K562 (cell line): Measurements from ENCODE around the gene SEZ6L. TPM values are rescaled to one million over a fixed set of nuclear protein-coding genes. Genes with fewer than 3 reads are reported as not detected.

ENCODE experiments used
- CBFA2T3 ChIP-seq: fragments of 450-650 bp; IDR thresholded peaks from 2 replicates; pipeline ENCODE4 v1.6.1; 2017
- ESRRA ChIP-seq: fragments of 450-650 bp; IDR thresholded peaks from 2 replicates; pipeline ENCODE4 v1.6.1; 2014; ENCODE audit warnings: low read depth, mild to moderate bottlenecking, moderate library complexity, borderline replicate concordance
- FOXP4 ChIP-seq: sonication (generic); formaldehyde crosslinking; IDR thresholded peaks from 2 replicates; pipeline ENCODE4 v1.8.0; 2022; ENCODE audit warnings: mild to moderate bottlenecking, missing genetic modification reagents, borderline replicate concordance
- NCOA2 ChIP-seq, 2 experiments: fragments of 450-650 bp; IDR thresholded peaks; 2 replicates each; pipeline ENCODE4 v1.6.1; 2018; ENCODE audit warnings: mild to moderate bottlenecking in 2 of 2, moderate library complexity in 1 of 2; ENCODE audit not compliant: partially characterized antibody in 2 of 2
- NR4A1 ChIP-seq, 2 experiments: fragments of 250-450 bp in 1 of 2; fragments of 450-650 bp in 1 of 2; sonication (Bioruptor Pico) in 1 of 2; IDR thresholded peaks; 2 replicates each; pipeline versions ENCODE4 v1.4.0 to v1.6.1; 2016 to 2020; ENCODE audit warnings: mild to moderate bottlenecking in 2 of 2, missing compliant biosample characterization in 1 of 2, missing genetic modification characterization in 1 of 2, moderate library complexity in 1 of 2
- PHB2 ChIP-seq: fragments of 450-650 bp; IDR thresholded peaks from 2 replicates; pipeline ENCODE4 v1.6.1; 2017; ENCODE audit warnings: low read depth
- POLR2B ChIP-seq: fragments of 450-650 bp; IDR thresholded peaks from 2 replicates; pipeline ENCODE4 v1.6.1; 2018; ENCODE audit warnings: low read depth; ENCODE audit not compliant: partially characterized antibody
- PRDM10 ChIP-seq: fragments of 450-650 bp; IDR thresholded peaks from 2 replicates; pipeline ENCODE4 v1.6.1; 2018; ENCODE audit not compliant: partially characterized antibody
- RAD21 ChIP-seq, 2 experiments: fragments of 250-450 bp in 1 of 2; fragments of 450-650 bp in 1 of 2; sonication (Bioruptor Pico) in 1 of 2; formaldehyde crosslinking in 1 of 2; IDR thresholded peaks in 1 of 2; conservative IDR thresholded peaks in 1 of 2; 2 replicates each; pipeline versions ENCODE4 v1.4.0 to v1.8.0; 2020 to 2022; ENCODE audit warnings: mild to moderate bottlenecking in 2 of 2, moderate library complexity in 1 of 2
- RBFOX2 ChIP-seq: fragments of 200-400 bp; formaldehyde crosslinking; IDR thresholded peaks from 2 replicates; pipeline ENCODE4 v1.6.1; 2017; ENCODE audit warnings: low read depth, mild to moderate bottlenecking, low read length, moderate library complexity
- RFX5 ChIP-seq: IDR thresholded peaks from 2 replicates; pipeline ENCODE4 v1.6.1; 2011; ENCODE audit warnings: low read depth, mild to moderate bottlenecking, improper control_type of control experiment, low read length
- SIRT6 ChIP-seq: IDR thresholded peaks from one replicate; pipeline ENCODE4 v1.6.1; 2012; ENCODE audit warnings: low read depth, mild to moderate bottlenecking, control low read depth, inconsistent platforms, low read length, moderate library complexity
- USF1 ChIP-seq: sonication (generic); formaldehyde crosslinking; IDR thresholded peaks from 2 replicates; pipeline ENCODE4 v1.9.0; 2022; ENCODE audit warnings: mild to moderate bottlenecking, missing genetic modification reagents
- ZNF184 ChIP-seq: sonication (generic); formaldehyde crosslinking; IDR thresholded peaks from 2 replicates; pipeline ENCODE4 v1.5.0; 2020; ENCODE audit warnings: missing genetic modification reagents
- ZNF584 ChIP-seq: fragments of 200-800 bp; sonication (Bioruptor generic); IDR thresholded peaks from 2 replicates; pipeline ENCODE4 v1.6.1; 2016; ENCODE audit warnings: low read depth, mild to moderate bottlenecking, missing genetic modification characterization, missing compliant biosample characterization
- ZNF644 ChIP-seq: fragments of 200-800 bp; sonication (Bioruptor generic); IDR thresholded peaks from 2 replicates; pipeline ENCODE4 v1.6.1; 2016; ENCODE audit warnings: low read depth, missing genetic modification characterization, missing compliant biosample characterization
- polyA plus RNA-seq, 8 experiments: library from polyadenylated mRNA; depleted of rRNA in 4 of 8; stranded (reverse) in 5 of 8; unstranded in 3 of 8; fragments of >200 nt; fragmentation: Nextera tagmentation in 2 of 8; fragmentation: Illumina TruSeq in 1 of 8; extraction: Ambion mirVana in 2 of 8; extraction: Trizol in 1 of 8; gene quantifications; 2 replicates each; pipeline versions ENCODE4 v1.2.1 to v1.2.3, GENCODE V29; 2011 to 2014; ENCODE audit warnings: inconsistent platforms in 1 of 8, missing spikeins in 1 of 8
- total RNA-seq, 7 experiments: library from RNA; depleted of rRNA in 6 of 7; stranded (reverse); fragments of >200 nt in 6 of 7; fragmentation: Illumina TruSeq in 2 of 7; extraction: Trizol in 2 of 7; gene quantifications; 2 replicates each; pipeline versions ENCODE4 v1.2.1 to v1.2.3, GENCODE V29; 2011 to 2021; ENCODE audit warnings: low replicate concordance in 1 of 7
- TF ChIP-seq, protein P1 (sequence below): fragments of 450-650 bp; conservative IDR thresholded peaks from 2 replicates; pipeline ENCODE4 v1.6.1; 2016; ENCODE audit warnings: missing genetic modification characterization, low read depth, mild to moderate bottlenecking, control low read depth, missing compliant biosample characterization
- TF ChIP-seq, protein P2 (sequence below): sonication (generic); IDR thresholded peaks from 2 replicates; pipeline ENCODE4 v1.6.1; 2016

SEZ6L gene
- total and polyA plus RNA-seq, 9 of the 15 experiments (the other 6 are each of a cell fraction or from before 2014, with no cell fraction given), result not detected

DNA sequence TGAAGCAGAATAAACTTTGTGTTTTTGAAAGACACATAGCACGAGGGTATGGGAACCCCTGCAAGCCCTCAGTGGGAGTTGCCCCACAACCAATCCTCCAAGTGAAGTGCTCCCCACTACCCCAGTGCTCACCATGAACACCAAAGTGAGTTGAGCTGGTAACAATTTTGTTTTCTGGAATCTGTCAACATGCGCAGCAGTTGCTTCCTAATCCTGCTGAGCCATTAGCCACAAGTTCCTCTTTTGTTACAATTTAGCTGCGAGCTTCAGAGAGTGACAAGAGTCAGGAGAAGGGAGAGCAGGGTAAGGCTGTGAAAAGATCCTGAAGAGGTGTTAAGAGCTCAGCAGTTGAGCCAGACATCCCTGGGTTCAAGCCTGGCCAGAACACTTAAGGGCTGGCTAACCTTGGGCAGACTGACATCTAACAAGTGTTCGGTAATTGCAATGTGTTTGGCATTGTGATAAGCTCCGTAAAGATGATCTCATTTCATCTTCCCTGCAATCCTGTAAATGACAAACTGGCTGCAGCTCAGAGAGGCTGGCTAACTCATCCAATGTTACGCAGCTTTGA, 235.7 kb downstream of the SEZ6L start (continued):
- TF ChIP-seq POLR2B (no peak), ESRRA (peak; percentile 73; the same call in 1 of the 2 replicates), ZNF584 (CRISPR knock-in tag) (no peak), PRDM10 (peak; percentile 26), ZNF644 (peak; percentile 66; the same call in 1 of the 2 replicates), RAD21 (CRISPR knock-in tag; conservative IDR thresholded peaks at IDR 0.05 in 1 of 2, IDR thresholded peaks at IDR 0.05 in 1 of 2) (peak in 1 of 2 experiments; percentile 23; a peak in 1 of 4 replicates), SIRT6 (no peak), CBFA2T3 (peak; percentile 92), RBFOX2 (no peak), USF1 (CRISPR knock-in tag) (no peak), NR4A1 (CRISPR knock-in tag; IDR thresholded peaks at IDR 0.05) (no peak), NR4A1 (tag; IDR thresholded peaks at IDR 0.05) (no peak), NCOA2 (IDR thresholded peaks at IDR 0.05; ENCODE audit: partially characterized antibody in 2 of 2) (peak; percentile 52 to 59), ZNF184 (CRISPR knock-in tag) (no peak), FOXP4 (peak; percentile 99), PHB2 (0 out of 2 replicates have a peak, but pooled peaks have one; percentile 46), RFX5 (no peak)
- TF ChIP-seq, protein P1, sequence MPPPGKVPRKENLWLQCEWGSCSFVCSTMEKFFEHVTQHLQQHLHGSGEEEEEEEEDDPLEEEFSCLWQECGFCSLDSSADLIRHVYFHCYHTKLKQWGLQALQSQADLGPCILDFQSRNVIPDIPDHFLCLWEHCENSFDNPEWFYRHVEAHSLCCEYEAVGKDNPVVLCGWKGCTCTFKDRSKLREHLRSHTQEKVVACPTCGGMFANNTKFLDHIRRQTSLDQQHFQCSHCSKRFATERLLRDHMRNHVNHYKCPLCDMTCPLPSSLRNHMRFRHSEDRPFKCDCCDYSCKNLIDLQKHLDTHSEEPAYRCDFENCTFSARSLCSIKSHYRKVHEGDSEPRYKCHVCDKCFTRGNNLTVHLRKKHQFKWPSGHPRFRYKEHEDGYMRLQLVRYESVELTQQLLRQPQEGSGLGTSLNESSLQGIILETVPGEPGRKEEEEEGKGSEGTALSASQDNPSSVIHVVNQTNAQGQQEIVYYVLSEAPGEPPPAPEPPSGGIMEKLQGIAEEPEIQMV, result no peak
- TF ChIP-seq, protein P2, sequence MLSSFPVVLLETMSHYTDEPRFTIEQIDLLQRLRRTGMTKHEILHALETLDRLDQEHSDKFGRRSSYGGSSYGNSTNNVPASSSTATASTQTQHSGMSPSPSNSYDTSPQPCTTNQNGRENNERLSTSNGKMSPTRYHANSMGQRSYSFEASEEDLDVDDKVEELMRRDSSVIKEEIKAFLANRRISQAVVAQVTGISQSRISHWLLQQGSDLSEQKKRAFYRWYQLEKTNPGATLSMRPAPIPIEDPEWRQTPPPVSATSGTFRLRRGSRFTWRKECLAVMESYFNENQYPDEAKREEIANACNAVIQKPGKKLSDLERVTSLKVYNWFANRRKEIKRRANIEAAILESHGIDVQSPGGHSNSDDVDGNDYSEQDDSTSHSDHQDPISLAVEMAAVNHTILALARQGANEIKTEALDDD, result no peak; the same call in 1 of the 2 replicates
